Osteoblast (primary cell): ENCODE measurements around the gene MPRIP. TPM values are rescaled to one million over a fixed set of nuclear protein-coding genes. Genes with fewer than 3 reads are reported as not detected.

ENCODE experiments used
- DNase-seq: peaks from one replicate; pipeline ENCODE4 v3.0.0; 2011; ENCODE audit warnings: low spot score, mixed read lengths; ENCODE audit not compliant: insufficient read length; ENCODE audit errors: missing footprints
- H2AFZ ChIP-seq: 2 replicates; pipeline ENCODE4 v1.6.0; 2011; ENCODE audit warnings: mild to moderate bottlenecking, low read length
- H3K27ac ChIP-seq: 2 replicates; pipeline ENCODE4 v1.5.1; 2011; ENCODE audit warnings: mild to moderate bottlenecking, low read depth, low read length, moderate library complexity
- H3K27me3 ChIP-seq: 2 replicates; pipeline ENCODE4 v1.6.0; 2012; ENCODE audit warnings: mild to moderate bottlenecking, control low read depth, inconsistent platforms, low read length, moderate library complexity; ENCODE audit not compliant: insufficient read depth
- H3K36me3 ChIP-seq: 2 replicates; pipeline ENCODE4 v1.5.1; 2011; ENCODE audit warnings: mild to moderate bottlenecking, low read length, control low read depth, moderate library complexity; ENCODE audit not compliant: insufficient read depth
- H3K4me1 ChIP-seq: 2 replicates; pipeline ENCODE4 v1.5.1; 2011; ENCODE audit warnings: mild to moderate bottlenecking, low read length, control low read depth, moderate library complexity; ENCODE audit not compliant: insufficient read depth
- H3K4me2 ChIP-seq: 2 replicates; pipeline ENCODE4 v1.6.0; 2011; ENCODE audit warnings: mild to moderate bottlenecking, low read length; ENCODE audit not compliant: insufficient read depth
- H3K4me3 ChIP-seq: fragments of 200-600 bp; sonication (generic); 3 replicates; pipeline ENCODE4 v1.5.1; 2012; ENCODE audit warnings: mild to moderate bottlenecking, low read length, inconsistent platforms; ENCODE audit not compliant: insufficient read depth
- H3K79me2 ChIP-seq: 2 replicates; pipeline ENCODE4 v1.6.0; 2012; ENCODE audit warnings: mild to moderate bottlenecking, low read length, control low read depth, inconsistent platforms; ENCODE audit not compliant: insufficient read depth
- H3K9me3 ChIP-seq: 2 replicates; pipeline ENCODE4 v1.5.1; 2011; ENCODE audit warnings: low read depth, low read length, control low read depth
- H4K20me1 ChIP-seq: 2 replicates; pipeline ENCODE4 v1.6.0; 2012; ENCODE audit warnings: mild to moderate bottlenecking, low read length, control low read depth; ENCODE audit not compliant: insufficient read depth
- total RNA-seq: library from RNA; depleted of rRNA; stranded (reverse); fragments of >200 nt; gene quantifications from 2 replicates; pipeline ENCODE4 v1.2.3, GENCODE V29; 2012
- TF ChIP-seq, protein P1 (sequence below): IDR thresholded peaks from 2 replicates; pipeline ENCODE4 v1.5.1; 2011; ENCODE audit warnings: mild to moderate bottlenecking, low read depth, low read length, moderate library complexity; ENCODE audit errors: extremely low read depth

MPRIP gene
- total RNA-seq, 1 donor, result 149 TPM

DNA sequence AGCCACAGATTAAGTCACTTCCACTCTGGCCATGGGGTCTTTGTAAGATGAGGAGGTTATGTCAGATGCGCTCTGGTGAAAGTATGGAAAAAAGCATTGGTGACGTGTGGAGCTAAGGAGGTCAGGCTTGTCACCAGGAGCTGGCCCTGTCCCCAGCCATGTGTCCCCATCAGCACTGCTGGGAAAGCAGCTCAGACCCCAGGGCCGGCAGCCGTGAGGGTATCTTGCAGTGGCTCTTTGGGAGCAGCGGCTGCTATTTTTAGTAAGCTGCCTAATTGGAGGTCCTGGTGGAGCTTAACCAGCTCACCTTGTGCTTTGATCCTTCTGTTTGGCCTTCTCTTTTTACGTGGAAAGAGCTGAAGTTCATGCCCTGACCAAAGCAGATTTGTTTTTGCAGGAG, 60.9 kb downstream of the MPRIP start:
- H3K36me3 ChIP-seq, result peaks cover 41% of the 10 kb centered on the region
- no peak overlapping the region for H3K4me2 ChIP-seq
- H4K20me1 ChIP-seq, result peaks cover 82% of the 10 kb centered on the region
- no peaks in the 10 kb centered on the region for H3K9me3 ChIP-seq
- no peak for DNase-seq
- no peak overlapping the region for H3K4me3 ChIP-seq
- H3K79me2 ChIP-seq, result peaks cover 96% of the 10 kb centered on the region
- H2AFZ ChIP-seq, result no peak overlapping the region
- peaks cover 28% of the 10 kb centered on the region for H3K4me1 ChIP-seq
- H3K27ac ChIP-seq, result no peak overlapping the region
- no peaks in the 10 kb centered on the region for H3K27me3 ChIP-seq
- TF ChIP-seq, protein P1, sequence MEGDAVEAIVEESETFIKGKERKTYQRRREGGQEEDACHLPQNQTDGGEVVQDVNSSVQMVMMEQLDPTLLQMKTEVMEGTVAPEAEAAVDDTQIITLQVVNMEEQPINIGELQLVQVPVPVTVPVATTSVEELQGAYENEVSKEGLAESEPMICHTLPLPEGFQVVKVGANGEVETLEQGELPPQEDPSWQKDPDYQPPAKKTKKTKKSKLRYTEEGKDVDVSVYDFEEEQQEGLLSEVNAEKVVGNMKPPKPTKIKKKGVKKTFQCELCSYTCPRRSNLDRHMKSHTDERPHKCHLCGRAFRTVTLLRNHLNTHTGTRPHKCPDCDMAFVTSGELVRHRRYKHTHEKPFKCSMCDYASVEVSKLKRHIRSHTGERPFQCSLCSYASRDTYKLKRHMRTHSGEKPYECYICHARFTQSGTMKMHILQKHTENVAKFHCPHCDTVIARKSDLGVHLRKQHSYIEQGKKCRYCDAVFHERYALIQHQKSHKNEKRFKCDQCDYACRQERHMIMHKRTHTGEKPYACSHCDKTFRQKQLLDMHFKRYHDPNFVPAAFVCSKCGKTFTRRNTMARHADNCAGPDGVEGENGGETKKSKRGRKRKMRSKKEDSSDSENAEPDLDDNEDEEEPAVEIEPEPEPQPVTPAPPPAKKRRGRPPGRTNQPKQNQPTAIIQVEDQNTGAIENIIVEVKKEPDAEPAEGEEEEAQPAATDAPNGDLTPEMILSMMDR, result no peak

DNA sequence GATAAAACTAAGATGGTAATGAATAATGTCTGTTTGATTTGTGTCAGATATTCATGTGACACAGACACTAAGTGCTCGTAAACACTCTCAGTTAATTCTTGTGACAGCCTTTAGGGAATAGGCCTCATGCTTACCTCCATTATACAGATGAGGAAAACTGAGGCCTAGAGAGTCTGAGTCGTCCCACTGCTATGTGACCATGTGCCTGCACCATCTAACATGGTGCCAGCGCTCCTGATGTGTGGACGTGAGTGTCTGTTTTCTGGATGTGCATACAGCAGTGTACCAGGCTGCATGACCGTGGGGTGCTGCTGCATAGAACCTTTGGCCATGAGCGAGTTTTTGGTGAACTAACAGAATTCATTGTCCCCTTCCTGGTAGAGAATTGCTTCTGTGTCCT, 61.8 kb downstream of the MPRIP start:
- H3K4me2 ChIP-seq, result no peak overlapping the region
- H3K79me2 ChIP-seq, result peaks cover 96% of the 10 kb centered on the region
- peaks cover 83% of the 10 kb centered on the region for H4K20me1 ChIP-seq
- H3K4me3 ChIP-seq, result no peak overlapping the region
- no peak overlapping the region for H3K27ac ChIP-seq
- H3K36me3 ChIP-seq, result peaks cover 41% of the 10 kb centered on the region
- peaks cover 21% of the 10 kb centered on the region for H3K4me1 ChIP-seq
- H2AFZ ChIP-seq, result no peak overlapping the region
- no peaks in the 10 kb centered on the region for H3K9me3 ChIP-seq
- TF ChIP-seq, protein P1, result no peak
- DNase-seq, result peak; percentile 34
- no peaks in the 10 kb centered on the region for H3K27me3 ChIP-seq

DNA sequence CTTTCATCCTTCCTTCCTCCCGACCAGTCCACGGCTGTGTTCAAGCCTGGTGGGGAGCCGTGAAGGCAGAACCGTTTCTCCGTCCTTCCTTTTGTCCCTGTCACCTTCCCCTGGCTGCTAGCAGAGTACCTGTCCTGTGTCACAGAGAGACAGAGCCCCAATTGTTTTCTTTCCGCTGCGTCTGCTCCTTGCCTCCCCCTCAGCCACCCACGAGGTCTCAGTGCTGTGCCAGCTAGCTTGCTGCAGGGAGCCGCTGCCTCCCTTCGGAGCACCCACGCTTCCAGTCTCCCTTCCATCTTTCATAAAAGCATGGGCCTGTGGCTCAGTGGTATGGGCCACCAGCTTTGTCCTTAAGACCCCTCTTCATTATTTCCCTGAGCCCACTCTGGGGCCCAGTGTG, 62.2 kb downstream of the MPRIP start:
- no peaks in the 10 kb centered on the region for H3K27me3 ChIP-seq
- no peak overlapping the region for H2AFZ ChIP-seq
- DNase-seq, result no peak
- H3K9me3 ChIP-seq, result no peaks in the 10 kb centered on the region
- H3K4me2 ChIP-seq, result no peak overlapping the region
- TF ChIP-seq, protein P1, result no peak
- H3K4me3 ChIP-seq, result no peak overlapping the region
- peaks cover 83% of the 10 kb centered on the region for H4K20me1 ChIP-seq
- peaks cover 21% of the 10 kb centered on the region for H3K4me1 ChIP-seq
- H3K27ac ChIP-seq, result peak overlapping the region; percentile 10
- H3K36me3 ChIP-seq, result peaks cover 41% of the 10 kb centered on the region
- peaks cover 96% of the 10 kb centered on the region for H3K79me2 ChIP-seq

DNA sequence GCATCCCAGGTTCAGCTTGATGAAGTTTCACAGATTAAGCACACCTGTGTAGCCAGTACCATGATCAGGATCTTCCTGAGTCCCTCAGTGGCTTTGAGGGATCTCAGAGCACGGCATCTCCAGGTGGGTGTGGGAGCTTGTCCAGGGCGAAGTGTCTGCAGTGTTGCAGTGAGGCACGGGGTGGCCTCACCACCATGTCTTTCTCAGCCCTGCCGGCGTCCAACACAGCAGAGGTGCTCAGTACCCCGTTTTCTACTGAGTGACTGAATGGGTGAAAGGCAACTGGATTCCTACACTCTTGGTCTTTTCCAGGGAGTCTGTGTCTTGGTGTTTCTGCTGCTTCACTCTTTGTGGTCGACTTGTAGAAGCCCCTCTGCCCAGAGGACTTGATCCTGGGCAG, 63.7 kb downstream of the MPRIP start:
- no peak overlapping the region for H2AFZ ChIP-seq
- peaks cover 90% of the 10 kb centered on the region for H4K20me1 ChIP-seq
- H3K4me2 ChIP-seq, result no peak overlapping the region
- H3K27ac ChIP-seq, result peak overlapping the region; percentile 17
- H3K4me1 ChIP-seq, result peaks cover 21% of the 10 kb centered on the region
- TF ChIP-seq, protein P1, result no peak
- H3K79me2 ChIP-seq, result peaks cover 96% of the 10 kb centered on the region
- H3K27me3 ChIP-seq, result no peaks in the 10 kb centered on the region
- H3K4me3 ChIP-seq, result no peak overlapping the region
- H3K36me3 ChIP-seq, result peaks cover 32% of the 10 kb centered on the region
- no peaks in the 10 kb centered on the region for H3K9me3 ChIP-seq
- DNase-seq, result no peak
